Epidermal melanocyte (primary cell): Measurements from ENCODE around the gene PRPF6.
"Not testable (repeated sequence)": the region's sequence is repeated elsewhere in the genome, so short reads cannot be mapped to it uniquely, and the experiment has no call there.

ENCODE experiments used
- DNase-seq: peaks from one replicate; pipeline ENCODE4 v3.0.0; 2011; ENCODE audit warnings: low spot score; ENCODE audit not compliant: insufficient read length

Gene PRPF6

GRCh38 chr20:63960654-63961621 is 20.0 kb upstream of the PRPF6 start:
- DNase-seq, result not testable (repeated sequence)

GRCh38 chr20:63961664-63962425 is 19.1 kb upstream of the PRPF6 start:
- no peak for DNase-seq

GRCh38 chr20:63962426-63963347 is 18.2 kb upstream of the PRPF6 start:
- DNase-seq, result no peak

GRCh38 chr20:63963348-63963741 is 17.6 kb upstream of the PRPF6 start:
- no peak for DNase-seq

DNA sequence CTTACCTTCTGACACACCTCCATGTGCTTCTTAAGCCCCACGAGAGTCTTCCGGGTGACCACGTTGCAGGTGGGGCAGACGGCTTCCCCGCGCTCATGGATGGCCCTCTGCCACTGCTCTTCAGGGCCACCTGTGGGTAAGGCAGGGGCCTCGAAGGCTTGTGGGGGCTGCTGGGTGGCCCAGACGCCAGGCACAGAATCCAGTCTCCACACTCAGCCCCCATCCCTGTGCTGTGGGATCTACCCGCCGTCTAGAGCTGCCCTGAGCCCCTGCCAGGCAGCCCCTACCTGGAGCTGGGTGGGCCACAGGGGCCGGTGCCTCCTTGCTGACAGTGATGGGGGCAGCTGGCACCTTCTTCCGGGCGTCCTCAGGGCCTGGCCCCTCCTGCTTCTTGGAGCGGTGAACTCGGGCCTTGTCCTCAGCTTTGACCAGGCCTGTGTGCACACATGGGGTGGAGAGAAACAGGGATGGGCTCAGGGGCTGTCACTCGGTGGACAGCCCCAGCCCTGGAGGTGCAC is 17.1 kb upstream of the PRPF6 start:
- DNase-seq, result no peak

GRCh38 chr20:63964412-63964811 is 16.5 kb upstream of the PRPF6 start:
- DNase-seq, result no peak

DNA sequence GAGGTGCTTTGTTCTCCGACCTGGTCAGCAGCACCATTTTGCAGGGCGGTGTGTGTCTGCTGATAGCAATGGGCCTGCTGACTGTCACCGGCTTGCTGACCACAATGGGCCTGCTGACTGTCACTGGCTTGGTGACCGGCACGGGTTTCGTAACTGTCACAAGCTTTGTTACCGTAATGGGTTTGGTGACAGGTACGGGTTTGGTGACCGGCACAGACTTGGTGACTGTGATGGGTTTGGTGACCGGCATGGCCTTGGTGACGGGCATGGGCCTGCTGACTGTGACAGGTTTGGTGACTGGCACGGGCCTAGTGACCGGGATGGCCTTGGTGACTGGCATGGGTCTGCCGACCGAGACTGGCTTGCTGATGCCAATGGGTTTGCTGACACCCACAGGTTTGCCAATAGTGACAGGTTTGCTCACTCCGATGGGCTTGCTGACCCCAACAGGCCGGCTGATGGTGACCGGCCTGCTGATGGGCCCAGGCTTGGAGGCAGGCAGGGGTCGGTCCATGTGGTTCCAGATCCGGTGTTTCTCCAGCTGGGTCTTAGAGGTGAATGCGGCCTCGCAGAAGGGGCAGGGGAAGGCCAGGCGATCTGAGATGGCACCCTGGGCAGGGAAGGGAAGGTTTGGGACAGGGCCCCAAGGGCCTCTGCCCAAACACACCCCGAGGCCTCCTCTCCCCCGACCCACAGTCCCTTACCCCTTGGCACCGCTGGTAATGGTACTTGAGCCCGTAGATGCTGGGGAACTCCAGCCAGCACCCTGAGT is 14.6 kb upstream of the PRPF6 start:
- peak; percentile 16 for DNase-seq

DNA sequence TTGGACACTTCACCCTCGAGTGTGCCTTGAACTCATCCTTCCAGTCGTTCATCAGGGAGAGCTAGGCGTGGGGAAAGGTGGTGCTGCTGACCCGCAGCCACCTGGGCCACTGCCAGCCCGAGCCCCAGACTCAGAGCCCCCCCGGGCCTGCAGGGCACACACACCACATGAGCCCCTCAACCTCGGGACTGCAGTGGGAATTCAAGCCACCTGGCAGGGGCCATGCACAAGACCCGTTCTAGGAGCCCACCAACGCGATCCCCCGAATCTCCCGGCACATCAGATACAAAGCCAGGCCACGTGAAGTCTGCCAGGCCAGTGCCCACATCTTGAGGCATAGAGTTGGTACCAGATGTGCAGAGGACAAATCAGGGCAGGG is 14.0 kb upstream of the PRPF6 start:
- no peak for DNase-seq

DNA sequence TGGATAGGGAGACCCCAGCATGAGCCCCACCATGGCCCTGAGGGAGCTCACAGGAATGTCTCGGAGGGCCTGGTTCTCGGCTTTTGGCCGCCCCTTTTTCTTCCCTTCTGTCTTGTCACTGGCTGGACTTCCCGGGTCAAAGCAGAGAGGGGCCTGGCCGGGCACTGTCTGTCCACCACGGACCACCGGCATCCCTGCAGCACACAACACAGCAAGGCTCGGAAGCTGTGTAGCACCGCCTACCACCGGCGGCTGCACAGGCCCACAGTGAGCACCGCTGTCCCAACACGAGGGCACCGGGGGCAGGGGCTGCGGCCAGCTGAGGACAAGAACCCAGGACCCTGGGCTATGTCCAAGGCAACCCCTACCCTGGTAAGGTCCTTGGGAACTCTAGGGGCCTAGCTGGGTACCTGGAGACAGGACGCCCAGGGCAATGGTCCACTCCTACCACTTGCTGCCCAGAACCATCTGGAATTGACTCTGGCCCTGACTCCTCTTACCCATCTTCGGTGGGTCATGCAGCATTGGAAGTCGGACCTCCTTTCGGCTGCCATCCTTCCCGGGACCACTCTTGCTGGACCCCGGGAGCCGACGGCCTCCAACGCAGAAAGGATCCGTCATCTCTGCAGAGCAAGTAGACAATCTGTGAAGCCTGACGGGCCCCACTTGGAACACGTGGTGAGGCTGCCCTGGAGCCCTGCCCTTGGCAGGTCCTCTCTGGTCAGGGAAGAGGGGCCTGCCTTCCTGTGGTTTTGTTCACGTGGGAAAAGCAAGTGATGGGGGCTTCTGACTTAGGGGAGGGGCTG is 13.4 kb upstream of the PRPF6 start:
- peak; percentile 12 for DNase-seq

DNA sequence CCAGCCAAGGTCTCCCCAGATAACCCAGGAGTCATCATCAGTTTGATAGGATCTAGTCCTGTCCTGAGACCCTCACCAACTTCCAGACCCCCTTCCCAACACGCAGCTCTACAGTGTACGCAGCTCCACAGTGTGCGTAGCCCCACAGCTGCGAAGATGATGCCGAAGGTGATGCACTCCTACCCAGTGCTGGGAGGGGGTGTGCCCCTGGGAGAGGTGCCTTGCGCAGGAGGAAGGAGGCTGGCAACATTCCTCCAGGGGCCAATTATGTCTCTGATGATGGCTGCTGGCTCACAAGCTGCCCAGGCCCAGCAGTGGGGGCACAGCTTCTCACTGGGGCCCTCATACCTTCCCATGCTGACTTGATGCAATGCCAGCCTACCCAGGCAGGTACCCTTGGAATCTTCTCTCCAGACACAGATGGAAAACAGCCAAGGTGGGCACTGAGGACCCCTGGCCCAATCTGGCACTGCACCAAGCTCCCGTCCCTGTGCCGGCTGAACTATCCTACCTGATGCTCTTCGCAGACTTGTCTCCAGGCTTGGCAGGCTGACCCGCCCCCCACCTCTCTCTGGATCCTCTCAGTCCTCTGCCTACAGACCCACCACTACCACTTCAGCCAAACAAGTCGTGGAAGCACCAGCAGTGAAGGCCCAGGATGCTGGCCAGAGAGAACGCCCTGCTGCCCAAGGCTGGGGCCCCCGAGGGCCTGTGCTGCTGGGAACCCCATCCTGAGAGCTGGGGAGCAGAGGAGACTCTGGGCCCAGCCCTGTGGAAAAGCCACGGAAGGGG is 12.6 kb upstream of the PRPF6 start:
- peak; percentile 14 for DNase-seq

- peak; percentile 19 for DNase-seq
Observed at GRCh38 chr20:63968928-63969760, 11.8 kb upstream of the PRPF6 start.

GRCh38 chr20:63969838-63970713 is 10.9 kb upstream of the PRPF6 start, which contains the start of gene ZNF512B:
Gene ZNF512B (minus strand): TSS chr20:63969930. CDS start chr20:63967950, 1,980 bp downstream.
- DNase-seq, result peak; percentile 93

DNA sequence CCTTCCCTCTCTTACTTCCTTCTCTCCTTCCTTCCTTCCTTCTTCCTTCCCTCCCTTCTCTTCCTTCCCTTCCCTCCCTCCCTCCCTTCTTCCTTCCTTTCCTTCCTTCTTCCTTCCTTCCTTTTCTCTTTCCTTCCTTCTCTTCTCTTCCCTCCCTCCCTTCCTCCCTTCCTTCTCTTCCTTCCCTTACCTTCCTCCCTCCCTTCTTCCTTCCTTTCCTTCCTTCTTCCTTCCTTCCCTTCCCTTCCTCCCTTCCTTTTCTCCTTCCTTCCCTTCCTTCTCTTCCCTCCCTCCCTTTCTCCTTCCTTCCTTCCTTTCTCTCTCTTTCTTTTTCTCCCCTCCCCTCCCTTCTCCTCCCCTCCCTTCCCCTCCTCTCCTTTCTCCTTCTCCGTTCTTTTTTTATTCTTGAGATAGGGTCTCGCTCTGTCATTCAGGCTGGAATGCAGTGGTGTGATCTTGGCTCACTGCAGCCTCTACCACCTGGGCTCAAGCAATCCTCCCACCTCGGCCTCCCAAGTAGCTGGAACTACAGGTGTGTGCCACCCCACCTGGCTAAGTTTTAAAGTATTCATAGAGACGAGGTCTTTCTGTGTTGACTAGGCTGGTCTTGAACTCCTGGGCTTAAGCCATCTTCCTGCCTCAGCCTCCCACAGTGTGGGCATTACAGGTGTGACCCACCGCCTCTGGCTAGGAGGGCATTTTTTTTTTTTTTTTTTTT is 10.1 kb upstream of the PRPF6 start:
- DNase-seq, result no peak

DNA sequence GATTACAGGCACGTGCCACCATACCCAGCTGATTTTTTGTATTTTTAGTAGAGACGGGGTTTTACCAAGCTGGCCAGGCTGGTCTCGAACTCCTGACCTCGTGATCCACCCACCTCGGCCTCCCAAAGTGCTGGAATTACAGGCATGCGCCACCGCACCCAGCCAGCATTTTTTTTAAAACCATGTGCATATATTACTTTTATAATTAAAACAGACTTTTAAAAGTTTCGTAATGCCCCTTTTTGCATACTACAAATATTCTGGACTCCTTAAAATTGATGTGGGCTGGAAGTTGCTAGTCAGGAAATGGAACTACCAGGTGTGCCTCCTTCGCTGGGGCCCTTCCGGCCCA is 9.0 kb upstream of the PRPF6 start:
- not testable (repeated sequence) for DNase-seq

DNA sequence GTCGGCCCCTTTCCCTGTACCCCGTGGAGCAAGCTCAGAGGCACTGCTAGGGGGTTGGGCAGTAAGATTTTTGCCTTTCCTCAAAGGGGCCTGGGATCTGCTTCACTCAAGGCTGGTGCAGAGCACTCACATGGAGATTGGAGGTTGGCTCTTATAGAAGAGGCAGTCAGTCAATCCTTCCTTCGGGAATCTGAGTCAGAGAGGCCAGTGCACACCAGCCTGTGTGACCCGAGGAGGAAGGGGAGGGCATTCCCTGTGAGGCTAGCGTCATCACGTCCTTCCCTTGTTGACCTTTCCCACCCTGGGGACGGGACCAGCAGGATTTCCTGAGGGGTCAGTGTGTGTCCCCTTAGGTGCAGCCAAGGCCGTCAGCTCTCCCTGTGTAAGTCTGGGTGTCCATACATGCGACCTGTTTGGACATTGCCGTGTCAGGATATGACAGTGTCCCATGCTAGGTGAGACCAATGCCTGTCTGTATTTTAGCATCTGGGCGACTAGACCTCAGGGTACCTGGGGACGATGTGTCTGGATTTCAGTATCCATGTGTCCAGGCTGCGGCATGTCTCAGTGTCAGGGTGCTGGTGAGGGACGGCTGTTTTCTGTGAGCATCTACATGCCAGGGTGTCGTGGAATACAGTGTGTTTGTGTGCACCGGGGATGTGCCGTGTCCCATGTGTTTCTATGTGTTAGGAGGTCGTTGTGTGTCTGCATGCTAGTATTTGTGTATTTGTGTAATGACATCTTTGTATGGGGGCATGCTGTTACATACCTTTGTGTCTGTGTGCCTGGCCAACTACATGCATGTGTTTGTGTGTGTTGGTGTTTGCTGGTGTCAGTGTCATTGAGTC is 8.4 kb upstream of the PRPF6 start:
- no peak for DNase-seq
